ENCODE measurements around the gene UBE2L6. TPM values are rescaled to one million over a fixed set of nuclear protein-coding genes. Genes with fewer than 3 reads are reported as not detected.
"Not testable (repeated sequence)": the region's sequence is repeated elsewhere in the genome, so short reads cannot be mapped to it uniquely, and the experiment has no call there.

Gene UBE2L6
- polyA plus RNA-seq, 2 of the 4 experiments (the other 2 are of a cell fraction), result 14.8 to 18.2 TPM

DNA sequence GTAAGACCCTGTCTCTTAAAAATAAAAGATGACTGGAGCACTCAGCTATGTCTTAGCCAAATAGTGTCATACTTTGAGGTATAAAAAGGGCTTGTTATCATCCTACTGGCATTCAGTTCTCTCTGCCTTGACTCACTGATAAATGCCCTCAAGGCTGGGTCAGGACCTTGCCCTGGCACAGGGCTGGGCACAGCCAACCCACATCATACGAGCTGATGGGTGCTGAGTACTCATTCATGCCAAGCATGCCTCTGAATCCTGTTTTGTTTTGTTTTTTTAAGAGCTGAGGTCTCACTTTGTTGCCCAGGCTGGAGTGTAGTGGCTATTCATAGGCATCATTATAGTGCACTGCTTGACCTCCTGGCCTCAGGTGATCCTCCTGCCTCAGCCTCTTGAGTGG, 28.1 kb downstream of the UBE2L6 start:
- no peak for DNase-seq (ENCODE audit: low read depth in 1 of 2, low spot score in 1 of 2)
- ChIA-PET CTCF (interaction anchor here (0.8 to 1.4 kb wide), 6 partner anchors 12 to 985 kb away, joined by 3 to 7 read pairs (median 4); partner anchors contain the start of gene UBE2L6), POLR2A (no interaction called here)
- Histone ChIP-seq H3K4me1 (no peaks in the 10 kb centered on the region), H3K4me2 (no peak overlapping the region), H3K27ac (no peak overlapping the region), H3K9me3 (no peaks in the 10 kb centered on the region), H3K4me3 (no peak overlapping the region)
- no peak for ATAC-seq
- TF ChIP-seq ZSCAN20 (CRISPR knock-in tag; IDR thresholded peaks at IDR 0.05) (no peak), ATOH8 (CRISPR knock-in tag; IDR thresholded peaks at IDR 0.05; ENCODE audit: low read depth) (no peak), RAD21 (conservative IDR thresholded peaks at IDR 0.05 in 1 of 2, IDR thresholded peaks at IDR 0.05 in 1 of 2) (no peak), PHF8 (IDR thresholded peaks at IDR 0.05; ENCODE audit: borderline replicate concordance, low read depth) (no peak), MAX (IDR thresholded peaks at IDR 0.05) (no peak), CEBPB (IDR thresholded peaks at IDR 0.05) (no peak), EHF (CRISPR knock-in tag; IDR thresholded peaks at IDR 0.05) (no peak), SREBF2 (IDR thresholded peaks at IDR 0.05) (no peak), PBX3 (IDR thresholded peaks at IDR 0.05) (no peak), KDM1A (IDR thresholded peaks at IDR 0.05; ENCODE audit: low read depth) (no peak)
- 6% methylated on average over 1 of the region's 1 CpG for WGBS (ENCODE audit: missing lambda C conversion rate)
- FAIRE-seq, result no peak

DNA sequence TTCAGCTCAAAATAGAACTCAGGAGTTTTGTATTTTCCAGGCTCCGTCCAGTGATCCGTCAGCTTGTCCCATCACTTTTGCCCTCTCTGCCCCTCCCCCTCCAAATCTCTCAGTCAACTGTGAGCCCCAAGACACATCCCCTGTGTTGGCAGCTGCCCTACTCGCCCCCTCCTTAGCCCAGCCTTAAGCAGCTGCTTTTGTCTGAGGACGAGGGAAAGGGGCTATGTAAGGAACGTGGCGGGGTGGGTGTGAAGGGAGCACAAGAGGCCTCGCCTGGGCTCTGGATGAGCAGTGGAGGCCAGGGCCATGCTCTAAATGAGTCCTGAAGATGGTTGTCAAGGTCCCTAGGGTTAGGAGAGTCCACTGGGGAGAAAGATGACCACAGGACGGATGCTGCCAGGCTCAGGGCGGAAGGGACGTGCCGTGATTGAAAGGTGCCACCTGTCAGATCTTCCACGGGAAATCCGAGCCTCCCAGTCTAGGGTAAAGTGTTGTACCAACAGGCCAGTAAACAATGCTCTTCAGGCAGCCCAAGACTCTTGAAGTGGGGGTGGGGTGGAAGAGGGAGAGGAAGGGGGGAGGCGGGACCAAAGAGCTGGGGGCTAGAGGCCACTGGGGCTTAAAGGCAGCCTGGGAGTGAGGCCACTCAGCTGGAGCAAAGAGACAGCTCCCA, 30.4 kb downstream of the UBE2L6 start, which contains the start of gene SMTNL1:
Gene SMTNL1, plus strand, starts transcription at position 649 of the 673 bp plus-strand sequence. CDS start 5,048 bp downstream, outside the sequence.
- CTCF ChIA-PET, result interaction anchor here (1.1 to 2.5 kb wide), 5 partner anchors 10 to 190 kb away, joined by 3 to 20 read pairs (median 4); partner anchors contain the start of gene UBE2L6
- Histone ChIP-seq H3K4me2 (no peak within 1 kb of the TSS), H3K4me1 (no peaks in the 10 kb centered on the region), H3K4me3 (no peak within 1 kb of the TSS), H3K27ac (no peak within 1 kb of the TSS), H3K9me3 (no peaks in the 10 kb centered on the region)
- POLR2A ChIA-PET, result no interaction called here
- DNase-seq (ENCODE audit: low read depth in 1 of 2, low spot score in 1 of 2) (no peak), FAIRE-seq (no peak), ATAC-seq (no peak)
- 53% methylated on average over 14 of the region's 14 CpGs for WGBS (ENCODE audit: missing lambda C conversion rate)
- TF ChIP-seq HOXB5 (CRISPR knock-in tag; IDR thresholded peaks at IDR 0.05) (no peak), POLR2A (IDR thresholded peaks at IDR 0.05; ENCODE audit: low read length) (no peak), TP53 (CRISPR knock-in tag; IDR thresholded peaks at IDR 0.05) (no peak), RCOR1 (IDR thresholded peaks at IDR 0.05; ENCODE audit: low read depth, low read length) (no peak), PHF8 (IDR thresholded peaks at IDR 0.05; ENCODE audit: borderline replicate concordance, low read depth) (no peak), NPAS2 (CRISPR knock-in tag; IDR thresholded peaks at IDR 0.05; ENCODE audit: borderline replicate concordance) (no peak), EP300 (IDR thresholded peaks at IDR 0.05) (no peak), RFX5 (IDR thresholded peaks at IDR 0.05) (no peak), MAZ (IDR thresholded peaks at IDR 0.05; ENCODE audit: borderline replicate concordance, low read depth, low read length) (no peak)

DNA sequence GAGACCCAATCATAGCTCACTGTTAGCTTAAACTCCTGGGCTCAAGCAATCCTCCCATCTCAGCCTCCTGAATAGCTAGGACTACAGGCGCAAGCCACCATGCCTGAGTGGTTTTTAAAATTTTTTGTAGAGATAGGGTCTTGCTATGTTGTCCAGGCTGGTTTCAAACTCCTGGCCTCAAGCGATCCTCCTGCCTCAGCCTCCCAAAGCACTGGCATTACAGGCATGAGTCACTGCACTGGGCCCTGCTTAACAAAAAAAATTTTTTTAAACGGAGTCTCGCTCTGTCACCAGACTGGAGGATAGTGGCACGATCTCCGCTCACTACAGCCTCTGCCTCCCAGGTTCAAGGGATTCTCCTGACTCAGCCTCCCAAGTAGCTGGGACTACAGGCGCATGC, 33.0 kb downstream of the UBE2L6 start:
- FAIRE-seq; H3K27ac ChIP-seq; H3K4me2 ChIP-seq; H3K9me3 ChIP-seq; POLR2A ChIA-PET; DNase-seq (ENCODE audit: low read depth in 1 of 2, low spot score in 1 of 2); H3K4me1 ChIP-seq; H3K4me3 ChIP-seq; ATAC-seq: not testable (repeated sequence)
- WGBS (ENCODE audit: missing lambda C conversion rate), result 72% methylated on average over 7 of the region's 7 CpGs
- CTCF ChIA-PET, result interaction anchor here (0.7 to 1.9 kb wide), 8 partner anchors 25 to 188 kb away, joined by 3 to 8 read pairs (median 3); partner anchors contain the start of gene UBE2L6

Measured in A549 (cell line).